ENCODE measurements around the gene GPALPP1. TPM values are rescaled to one million over a fixed set of nuclear protein-coding genes. Genes with fewer than 3 reads are reported as not detected.
A peak's percentile ranks its signal among the peaks of the same experiment; 100 is the strongest.

Gene GPALPP1
- total RNA-seq, 4 donors from 2014 or later: 30.1 to 44.4 (median 35.2) TPM

- 41 to 44% methylated on average over 3 of the region's 3 CpGs for WGBS, 2 donors
- no peaks in the 10 kb centered on the region for H3K27me3 ChIP-seq
- peak overlapping the region; percentile 26 to 70 (median 59) for H3K27ac ChIP-seq
- peaks cover 0 to 13% of the 10 kb centered on the region in 2 donors for H3K4me1 ChIP-seq
- TF ChIP-seq, protein P1, sequence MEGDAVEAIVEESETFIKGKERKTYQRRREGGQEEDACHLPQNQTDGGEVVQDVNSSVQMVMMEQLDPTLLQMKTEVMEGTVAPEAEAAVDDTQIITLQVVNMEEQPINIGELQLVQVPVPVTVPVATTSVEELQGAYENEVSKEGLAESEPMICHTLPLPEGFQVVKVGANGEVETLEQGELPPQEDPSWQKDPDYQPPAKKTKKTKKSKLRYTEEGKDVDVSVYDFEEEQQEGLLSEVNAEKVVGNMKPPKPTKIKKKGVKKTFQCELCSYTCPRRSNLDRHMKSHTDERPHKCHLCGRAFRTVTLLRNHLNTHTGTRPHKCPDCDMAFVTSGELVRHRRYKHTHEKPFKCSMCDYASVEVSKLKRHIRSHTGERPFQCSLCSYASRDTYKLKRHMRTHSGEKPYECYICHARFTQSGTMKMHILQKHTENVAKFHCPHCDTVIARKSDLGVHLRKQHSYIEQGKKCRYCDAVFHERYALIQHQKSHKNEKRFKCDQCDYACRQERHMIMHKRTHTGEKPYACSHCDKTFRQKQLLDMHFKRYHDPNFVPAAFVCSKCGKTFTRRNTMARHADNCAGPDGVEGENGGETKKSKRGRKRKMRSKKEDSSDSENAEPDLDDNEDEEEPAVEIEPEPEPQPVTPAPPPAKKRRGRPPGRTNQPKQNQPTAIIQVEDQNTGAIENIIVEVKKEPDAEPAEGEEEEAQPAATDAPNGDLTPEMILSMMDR (IDR thresholded peaks at IDR 0.05): no peak
- TF ChIP-seq POLR2A (IDR thresholded peaks at IDR 0.05): no peak
- no peaks in the 10 kb centered on the region for H3K9me3 ChIP-seq
- H3K36me3 ChIP-seq: no peaks in the 10 kb centered on the region
- DNase-seq: peak; percentile 83 to 90
- H3K4me3 ChIP-seq (replicated peaks in 1 of 3): no peak overlapping the region
- intact Hi-C loops (cut with DNase I): no loop called here
Measured at GRCh38 chr13:44955406-44955805, 33.9 kb upstream of the GPALPP1 start.

DNA sequence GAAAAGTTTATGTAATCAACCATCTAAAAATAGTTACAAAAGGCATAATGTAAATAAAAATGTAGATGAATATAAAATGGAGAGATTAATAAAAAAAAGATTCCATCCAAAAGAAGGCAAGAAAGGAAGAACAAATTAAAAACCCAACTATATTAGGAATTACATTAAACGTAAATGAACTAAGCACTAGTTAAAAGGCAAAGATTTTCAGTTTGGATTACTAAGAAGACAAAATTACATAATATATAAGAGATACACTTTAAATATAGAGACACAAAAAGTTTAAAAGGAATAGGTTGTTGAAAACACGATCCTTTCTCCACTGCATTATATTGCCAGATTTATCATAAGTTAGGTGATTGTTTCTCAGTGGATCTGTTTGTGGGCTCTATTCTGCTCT, 27.3 kb upstream of the GPALPP1 start:
- no peaks in the 10 kb centered on the region for H3K4me1 ChIP-seq
- no peaks in the 10 kb centered on the region for H3K27me3 ChIP-seq
- 96 to 97% methylated on average over 2 of the region's 2 CpGs for WGBS, 2 donors
- H3K36me3 ChIP-seq: peaks cover 0 to 16% of the 10 kb centered on the region in 2 donors
- intact Hi-C loops (cut with DNase I): no loop called here
- H3K4me3 ChIP-seq (replicated peaks in 1 of 3): no peak overlapping the region
- no peak for TF ChIP-seq POLR2A (IDR thresholded peaks at IDR 0.05)
- TF ChIP-seq, protein P1 (IDR thresholded peaks at IDR 0.05): no peak
- no peak overlapping the region for H3K27ac ChIP-seq
- H3K9me3 ChIP-seq: no peaks in the 10 kb centered on the region
- DNase-seq: no peak

GRCh38 chr13:44967704-44968433, 21.5 kb upstream of the GPALPP1 start:
- H3K36me3 ChIP-seq: peaks cover 0 to 13% of the 10 kb centered on the region in 2 donors
- WGBS, 2 donors: 80 to 83% methylated on average over 3 of the region's 3 CpGs
- peaks cover 0 to 3% of the 10 kb centered on the region in 2 donors for H3K4me1 ChIP-seq
- no peak overlapping the region for H3K27ac ChIP-seq
- no peaks in the 10 kb centered on the region for H3K9me3 ChIP-seq
- H3K27me3 ChIP-seq: no peaks in the 10 kb centered on the region
- TF ChIP-seq, protein P1 (IDR thresholded peaks at IDR 0.05): no peak
- no peak for TF ChIP-seq POLR2A (IDR thresholded peaks at IDR 0.05)
- DNase-seq: no peak
- intact Hi-C loops (cut with DNase I): no loop called here
- H3K4me3 ChIP-seq (replicated peaks in 1 of 3): no peak overlapping the region

DNA sequence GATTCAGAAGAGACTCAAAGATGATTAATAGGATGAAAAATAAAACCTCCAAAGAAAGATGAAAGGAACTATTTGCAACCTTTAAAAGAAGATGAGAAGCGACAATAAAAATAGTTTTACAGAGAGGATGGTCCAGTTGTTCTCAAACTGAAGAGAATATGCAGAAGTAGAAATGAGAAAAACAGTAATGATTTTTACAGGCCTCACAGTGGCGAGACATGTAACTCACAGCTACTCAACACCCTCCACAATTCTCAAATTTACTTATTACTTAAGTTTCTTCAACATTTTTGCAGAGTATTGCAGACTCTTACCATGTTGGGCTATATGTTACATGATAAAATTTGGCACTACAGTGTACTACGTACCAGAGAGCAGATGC, 20.9 kb upstream of the GPALPP1 start:
- no peak for DNase-seq
- TF ChIP-seq POLR2A (IDR thresholded peaks at IDR 0.05): no peak
- TF ChIP-seq, protein P1 (IDR thresholded peaks at IDR 0.05): no peak
- intact Hi-C loops (cut with DNase I): no loop called here
- Histone ChIP-seq H3K9me3 (no peaks in the 10 kb centered on the region), H3K4me1 (peaks cover 0 to 3% of the 10 kb centered on the region in 2 donors), H3K4me3 (replicated peaks in 1 of 3) (no peak overlapping the region), H3K27ac (no peak overlapping the region), H3K36me3 (peaks cover 0 to 13% of the 10 kb centered on the region in 2 donors), H3K27me3 (no peaks in the 10 kb centered on the region)
- 90 to 95% methylated on average over 3 of the region's 3 CpGs for WGBS, 2 donors

Data from thyroid gland (tissue), 4 donors.